ENCODE measurements around the gene FLYWCH2. TPM values are rescaled to one million over a fixed set of nuclear protein-coding genes. Genes with fewer than 3 reads are reported as not detected.
A peak's percentile ranks its signal among the peaks of the same experiment; 100 is the strongest.

FLYWCH2 gene
- total and polyA plus RNA-seq, 2 of the 8 experiments (the other 6 are each of a cell fraction or from before 2014, with no cell fraction given) = 16.4 to 30.7 TPM

DNA sequence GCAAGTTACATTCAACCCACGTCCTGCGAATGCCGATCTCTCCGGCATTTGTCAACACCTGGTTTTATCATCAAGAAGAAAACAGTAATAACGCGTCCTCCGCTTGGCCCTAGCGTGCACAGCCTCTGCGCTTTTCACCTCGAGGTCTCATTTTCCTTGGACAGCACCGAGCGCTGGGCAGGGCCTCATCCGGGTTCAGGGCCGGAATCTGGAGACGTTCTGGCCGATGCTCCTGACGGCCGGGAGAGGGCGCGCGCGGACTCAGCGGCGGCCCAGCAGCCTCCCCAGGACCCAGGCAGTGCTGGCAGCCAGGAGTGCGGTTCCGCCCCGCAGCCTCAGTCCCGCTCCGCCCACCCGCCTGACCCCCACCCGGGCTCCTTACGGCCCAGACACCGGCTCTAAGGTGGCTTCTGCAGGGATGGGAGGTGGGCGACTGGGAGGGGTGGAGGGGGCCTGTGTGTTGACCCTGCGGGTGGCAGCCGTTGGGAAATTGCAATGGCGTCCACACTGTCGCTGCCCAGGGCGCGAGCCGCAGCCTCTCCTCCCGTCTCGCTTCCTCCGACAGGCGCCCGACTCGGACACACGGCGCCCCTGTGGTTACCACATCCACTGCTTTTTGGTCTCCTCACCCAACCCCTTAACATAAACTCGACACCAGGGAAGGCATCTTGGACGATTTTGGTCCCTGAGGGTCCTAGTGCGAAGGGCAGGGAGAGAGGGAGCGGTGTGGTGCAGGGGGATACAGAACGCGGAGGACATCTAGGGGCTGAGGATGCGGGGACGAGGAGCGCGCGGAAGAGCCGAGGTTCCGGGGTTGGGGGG, 21.3 kb downstream of the FLYWCH2 start (continued):
- TF ChIP-seq CTCF (IDR thresholded peaks at IDR 0.05; ENCODE audit: control extremely low read depth in 1 of 3, insufficient read depth in 1 of 3, low read depth in 1 of 3, low read length in 3 of 3) = peak; percentile 85 to 96 (median 88)
- TF ChIP-seq ASH2L (IDR thresholded peaks at IDR 0.05; ENCODE audit: low read length) = peak; percentile 10
- TF ChIP-seq MAX (IDR thresholded peaks at IDR 0.05) = 0 out of 2 replicates have a peak, but pooled peaks have one; percentile 39
- TF ChIP-seq EP300 (IDR thresholded peaks at IDR 0.05; ENCODE audit: borderline replicate concordance in 1 of 2, low read depth in 2 of 2, low read length in 2 of 2) = 0 out of 3 replicates have a peak, but pooled peaks of 1 of the 2 experiments have one; percentile 27
- no peak for TF ChIP-seq TCF12 (IDR thresholded peaks at IDR 0.05; ENCODE audit: low read depth, low read length)
- no peak; the same call in 1 of the 2 replicates for TF ChIP-seq POLR2AphosphoS5 (IDR thresholded peaks at IDR 0.05; ENCODE audit: low read depth, low read length)
- no peak for TF ChIP-seq SIX5 (IDR thresholded peaks at IDR 0.05; ENCODE audit: low read depth, low read length)
- TF ChIP-seq CBX5 (IDR thresholded peaks at IDR 0.05; ENCODE audit: low read depth, low read length) = no peak
- TF ChIP-seq, protein P1, sequence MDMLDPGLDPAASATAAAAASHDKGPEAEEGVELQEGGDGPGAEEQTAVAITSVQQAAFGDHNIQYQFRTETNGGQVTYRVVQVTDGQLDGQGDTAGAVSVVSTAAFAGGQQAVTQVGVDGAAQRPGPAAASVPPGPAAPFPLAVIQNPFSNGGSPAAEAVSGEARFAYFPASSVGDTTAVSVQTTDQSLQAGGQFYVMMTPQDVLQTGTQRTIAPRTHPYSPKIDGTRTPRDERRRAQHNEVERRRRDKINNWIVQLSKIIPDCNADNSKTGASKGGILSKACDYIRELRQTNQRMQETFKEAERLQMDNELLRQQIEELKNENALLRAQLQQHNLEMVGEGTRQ (IDR thresholded peaks at IDR 0.05; ENCODE audit: low read length) = 0 out of 2 replicates have a peak, but pooled peaks have one; percentile 27
- peak; percentile 85 for TF ChIP-seq YY1 (IDR thresholded peaks at IDR 0.05; ENCODE audit: low read depth, low read length)
- TF ChIP-seq ATF3 (IDR thresholded peaks at IDR 0.05; ENCODE audit: insufficient read depth, low read depth, low read length) = no peak
- peak; percentile 6; the same call in 1 of the 2 replicates for TF ChIP-seq RFX5 (IDR thresholded peaks at IDR 0.05; ENCODE audit: borderline replicate concordance, low read depth, low read length)
- no peak for TF ChIP-seq BRCA1 (IDR thresholded peaks at IDR 0.05; ENCODE audit: low read depth, low read length)
- no peak for TF ChIP-seq SAP30 (IDR thresholded peaks at IDR 0.05; ENCODE audit: insufficient read depth, insufficient replicate concordance, low read length)
- TF ChIP-seq, protein P2, sequence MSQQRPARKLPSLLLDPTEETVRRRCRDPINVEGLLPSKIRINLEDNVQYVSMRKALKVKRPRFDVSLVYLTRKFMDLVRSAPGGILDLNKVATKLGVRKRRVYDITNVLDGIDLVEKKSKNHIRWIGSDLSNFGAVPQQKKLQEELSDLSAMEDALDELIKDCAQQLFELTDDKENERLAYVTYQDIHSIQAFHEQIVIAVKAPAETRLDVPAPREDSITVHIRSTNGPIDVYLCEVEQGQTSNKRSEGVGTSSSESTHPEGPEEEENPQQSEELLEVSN (IDR thresholded peaks at IDR 0.05) = peak; percentile 38; the same call in 1 of the 2 replicates
- TF ChIP-seq CEBPB (IDR thresholded peaks at IDR 0.05; ENCODE audit: low read depth, low read length) = no peak
- peak; percentile 47; the same call in 1 of the 2 replicates for TF ChIP-seq TAF1 (IDR thresholded peaks at IDR 0.05; ENCODE audit: low read depth, low read length)
- TF ChIP-seq CHD2 (IDR thresholded peaks at IDR 0.05; ENCODE audit: low read length) = no peak
